ENCODE measurements around the gene KLHL11.

DNA sequence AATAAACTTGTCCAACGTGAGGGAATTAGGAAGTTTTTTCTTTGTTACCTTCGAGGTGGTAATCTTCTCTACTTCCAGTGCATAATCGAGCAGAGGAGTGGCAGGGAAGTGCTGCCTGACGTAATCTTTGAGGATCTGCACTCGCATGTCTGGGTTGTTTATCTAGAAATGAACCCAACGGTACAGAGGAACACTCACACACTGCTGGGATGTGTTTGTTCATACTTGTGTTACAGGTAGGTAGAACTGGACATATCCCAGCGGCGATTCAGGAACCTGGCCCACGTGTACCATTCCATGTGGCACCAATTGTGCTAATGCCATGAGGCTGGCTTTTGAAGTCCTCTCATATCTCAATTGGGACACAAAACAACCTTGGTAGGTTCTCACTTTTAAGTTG lies 4.2 kb upstream of the KLHL11 start:
- TF ChIP-seq CTCF (conservative IDR thresholded peaks at IDR 0.05; ENCODE audit: low read depth in 2 of 2) (no peak), REST (IDR thresholded peaks at IDR 0.05; ENCODE audit: unreplicated experiment) (no peak), POLR2AphosphoS5 (IDR thresholded peaks at IDR 0.05; ENCODE audit: low read depth) (no peak), EZH2 (IDR thresholded peaks at IDR 0.05; ENCODE audit: low read depth, unreplicated experiment) (no peak), ZNF331 (CRISPR knock-in tag; IDR thresholded peaks at IDR 0.05; ENCODE audit: low read depth) (no peak), JUNB (IDR thresholded peaks at IDR 0.05; ENCODE audit: unreplicated experiment) (no peak), NANOG (IDR thresholded peaks at IDR 0.05; ENCODE audit: borderline replicate concordance) (no peak), EZH2phosphoT487 (IDR thresholded peaks at IDR 0.05; ENCODE audit: unreplicated experiment) (no peak), CREB1 (CRISPR knock-in tag; IDR thresholded peaks at IDR 0.05; ENCODE audit: low read depth) (no peak), ZNF114 (CRISPR knock-in tag; IDR thresholded peaks at IDR 0.05) (no peak), STAT1 (IDR thresholded peaks at IDR 0.05; ENCODE audit: unreplicated experiment) (no peak)
